H9 (cell line): ENCODE data around the gene SERPINB8. TPM values are rescaled to one million over a fixed set of nuclear protein-coding genes. Genes with fewer than 3 reads are reported as not detected.
A peak's percentile ranks its signal among the peaks of the same experiment; 100 is the strongest.

Experiments
- DNase-seq: peaks from one replicate; pipeline ENCODE4 v3.0.0-alpha.2; 2017
- H2AFZ ChIP-seq: one replicate; pipeline ENCODE4 v1.6.1; 2013; ENCODE audit warnings: mild to moderate bottlenecking, low read length, control low read depth, moderate library complexity
- H2AK5ac ChIP-seq: 2 replicates; pipeline ENCODE4 v1.6.1; 2013; ENCODE audit warnings: low read length, control low read depth, mixed read lengths; ENCODE audit not compliant: insufficient read length
- H2BK120ac ChIP-seq: one replicate; pipeline ENCODE4 v1.6.1; 2013; ENCODE audit warnings: low read depth, mild to moderate bottlenecking, low read length, control low read depth, inconsistent platforms; ENCODE audit not compliant: poor library complexity, severe bottlenecking
- H2BK12ac ChIP-seq: 2 replicates; pipeline ENCODE4 v1.6.1; 2013; ENCODE audit warnings: low read length, control low read depth, mixed read lengths, low read depth; ENCODE audit not compliant: insufficient read length
- H2BK15ac ChIP-seq: 2 replicates; pipeline ENCODE4 v1.6.1; 2013; ENCODE audit warnings: low read depth, low read length, control low read depth
- H2BK20ac ChIP-seq: one replicate; pipeline ENCODE4 v1.6.1; 2013; ENCODE audit warnings: low read depth, mild to moderate bottlenecking, low read length, control low read depth, inconsistent platforms; ENCODE audit not compliant: poor library complexity, severe bottlenecking
- H2BK5ac ChIP-seq: 2 replicates; pipeline ENCODE4 v1.6.1; 2013; ENCODE audit warnings: low read length, control low read depth, mixed read lengths; ENCODE audit not compliant: insufficient read length
- H3K14ac ChIP-seq: 2 replicates; pipeline ENCODE4 v1.6.1; 2013; ENCODE audit warnings: low read length, control low read depth; ENCODE audit not compliant: insufficient read depth
- H3K18ac ChIP-seq: 2 replicates; pipeline ENCODE4 v1.6.1; 2013; ENCODE audit warnings: low read depth, mild to moderate bottlenecking, mixed read lengths, low read length, control low read depth; ENCODE audit not compliant: insufficient read length
- H3K23ac ChIP-seq: 2 replicates; pipeline ENCODE4 v1.6.1; 2013; ENCODE audit warnings: low read length, control low read depth, mixed read lengths, low read depth; ENCODE audit not compliant: insufficient read length
- H3K23me2 ChIP-seq: 2 replicates; pipeline ENCODE4 v1.6.1; 2013; ENCODE audit warnings: low read depth, mild to moderate bottlenecking, mixed read lengths, low read length, control low read depth; ENCODE audit not compliant: insufficient read length, poor library complexity, severe bottlenecking
- H3K27ac ChIP-seq: 2 replicates; pipeline ENCODE4 v1.5.1; 2013; ENCODE audit warnings: low read length, control low read depth, mixed read lengths, low read depth; ENCODE audit not compliant: insufficient read length
- H3K27me3 ChIP-seq: 2 replicates; pipeline ENCODE4 v1.6.1; 2013; ENCODE audit warnings: low read length, control low read depth, inconsistent platforms; ENCODE audit not compliant: insufficient read depth
- H3K4ac ChIP-seq: 2 replicates; pipeline ENCODE4 v1.6.1; 2013; ENCODE audit warnings: low read depth, mild to moderate bottlenecking, control low read depth, inconsistent platforms, low read length, moderate library complexity
- H3K4me1 ChIP-seq: 2 replicates; pipeline ENCODE4 v1.6.1; 2013; ENCODE audit warnings: low read length, control low read depth, inconsistent platforms; ENCODE audit not compliant: insufficient read depth
- H3K4me2 ChIP-seq: 2 replicates; pipeline ENCODE4 v1.6.1; 2013; ENCODE audit warnings: low read length, control low read depth, mixed read lengths; ENCODE audit not compliant: insufficient read length, insufficient read depth
- H3K56ac ChIP-seq: 2 replicates; pipeline ENCODE4 v1.6.1; 2013; ENCODE audit warnings: low read depth, mild to moderate bottlenecking, mixed read lengths, low read length, control low read depth; ENCODE audit not compliant: insufficient read length
- H3K79me1 ChIP-seq: 2 replicates; pipeline ENCODE4 v1.6.1; 2013; ENCODE audit warnings: low read depth, mild to moderate bottlenecking, moderate library complexity, low read length, control low read depth, inconsistent platforms; ENCODE audit not compliant: insufficient read depth, poor library complexity, severe bottlenecking
- H3K79me2 ChIP-seq: 2 replicates; pipeline ENCODE4 v1.6.1; 2013; ENCODE audit warnings: low read length, control low read depth, inconsistent platforms; ENCODE audit not compliant: insufficient read depth
- H3K9ac ChIP-seq: 2 replicates; pipeline ENCODE4 v1.6.1; 2013; ENCODE audit warnings: low read length, control low read depth, mixed read lengths; ENCODE audit not compliant: insufficient read length; ENCODE audit errors: extremely low read depth
- H3K9me3 ChIP-seq: one replicate; pipeline ENCODE4 v1.6.1; 2013; ENCODE audit warnings: low read depth, low read length, inconsistent platforms; ENCODE audit not compliant: control insufficient read depth
- H3T11ph ChIP-seq: one replicate; pipeline ENCODE4 v1.6.1; 2013; ENCODE audit warnings: mild to moderate bottlenecking, low read length, control low read depth, inconsistent platforms
- H4K20me1 ChIP-seq: one replicate; pipeline ENCODE4 v1.6.1; 2013; ENCODE audit not compliant: control insufficient read depth, insufficient read length, insufficient read depth
- H4K5ac ChIP-seq: 2 replicates; pipeline ENCODE4 v1.6.1; 2013; ENCODE audit warnings: low read depth, mild to moderate bottlenecking, mixed read lengths, low read length, control low read depth; ENCODE audit not compliant: insufficient read length
- H4K8ac ChIP-seq: replicated peaks from 2 replicates; pipeline ENCODE4 v1.6.1; 2013; ENCODE audit warnings: low read length, control low read depth, mixed read lengths, low read depth; ENCODE audit not compliant: insufficient read length
- H4K91ac ChIP-seq: 2 replicates; pipeline ENCODE4 v1.6.1; 2013; ENCODE audit warnings: low read depth, mild to moderate bottlenecking, moderate library complexity, mixed read lengths, low read length, control low read depth; ENCODE audit not compliant: insufficient read length
- H3K27ac Mint-ChIP-seq, 3 experiments: 2 replicates in 2 of 3; 3 replicates in 1 of 3; pipeline ENCODE4 v1.8.0; 2020 to 2021; ENCODE audit warnings: mixed read lengths in 3 of 3, mild to moderate bottlenecking in 1 of 3, moderate library complexity in 1 of 3
- H3K27me3 Mint-ChIP-seq: 2 replicates; pipeline ENCODE4 v1.8.0; 2021; ENCODE audit warnings: low read depth, mild to moderate bottlenecking, moderate library complexity, mixed read lengths
- H3K36me3 Mint-ChIP-seq, 3 experiments: 2 replicates in 2 of 3; 3 replicates in 1 of 3; pipeline ENCODE4 v1.8.0; 2020 to 2021; ENCODE audit warnings: low read depth in 3 of 3, mixed read lengths in 3 of 3; ENCODE audit not compliant: insufficient read depth in 1 of 3
- H3K4me1 Mint-ChIP-seq, 2 experiments: 2 replicates each; pipeline ENCODE4 v1.8.0; 2020; ENCODE audit warnings: mixed read lengths in 2 of 2
- H3K4me3 Mint-ChIP-seq, 2 experiments: 2 replicates in 1 of 2; 3 replicates in 1 of 2; pipeline ENCODE4 v1.8.0; 2020 to 2021; ENCODE audit warnings: mild to moderate bottlenecking in 2 of 2, mixed read lengths in 2 of 2, moderate library complexity in 1 of 2
- H3K9me3 Mint-ChIP-seq, 2 experiments: 2 replicates in 1 of 2; 3 replicates in 1 of 2; pipeline ENCODE4 v1.8.0; 2020; ENCODE audit warnings: mild to moderate bottlenecking in 2 of 2, mixed read lengths in 2 of 2, moderate library complexity in 1 of 2
- WGBS: extraction: QIAGEN DNeasy Blood & Tissue Kit; methylation state at CpG from one replicate; pipeline ENCODE4 v1.1.7; 2013; ENCODE audit warnings: missing lambda C conversion rate, low lambda C conversion rate, mixed read lengths; ENCODE audit not compliant: insufficient read length; ENCODE audit errors: extremely low coverage; 5-methylcytosine and 5-hydroxymethylcytosine counted together
- total RNA-seq: library from RNA; stranded (reverse); gene quantifications from 2 replicates; pipeline ENCODE4 v1.2.1, GENCODE V29; 2021
- TF ChIP-seq, protein P1 (sequence below): fragments of 200-600 bp; sonication (generic); conservative IDR thresholded peaks from 3 replicates; pipeline ENCODE4 v1.8.0; 2021; ENCODE audit warnings: antibody characterized with exemption, mild to moderate bottlenecking

Gene SERPINB8
- total RNA-seq, 1 experiment from 2014 or later = 2.1 TPM

DNA sequence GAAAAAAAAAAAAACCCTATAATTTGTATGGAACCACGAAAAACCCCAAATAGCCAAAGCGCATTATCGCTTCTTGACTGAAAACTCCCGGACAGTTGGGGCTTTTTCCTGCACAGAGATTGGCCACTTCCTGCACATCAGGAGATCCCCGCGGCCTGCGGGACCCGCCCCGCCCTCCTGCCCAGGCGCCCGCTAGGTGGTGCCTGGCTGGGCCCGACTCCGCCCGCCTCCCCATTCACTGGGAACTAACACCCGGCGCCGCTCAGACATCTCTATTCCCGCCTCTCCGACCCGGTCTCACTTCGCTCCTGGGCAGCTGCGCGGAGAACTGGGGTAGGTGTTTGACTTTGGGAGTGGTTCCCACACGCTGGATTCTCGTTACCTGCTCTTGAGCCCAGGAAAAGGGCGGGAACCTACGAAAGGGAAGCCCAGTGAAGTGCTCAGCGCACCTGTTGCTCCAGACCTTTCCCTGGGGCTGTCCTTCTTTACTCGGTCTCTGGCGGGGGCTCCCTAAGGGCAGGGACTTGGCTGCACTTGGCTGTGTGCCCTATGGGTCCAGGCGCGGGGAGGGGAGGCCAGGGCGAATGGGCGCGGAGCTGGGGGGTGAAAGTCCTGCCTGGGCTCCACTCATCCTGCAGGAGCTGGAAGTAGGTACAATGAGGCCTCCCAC lies 20.7 kb upstream of the SERPINB8 start, which contains the start of gene HMSD:
HMSD (plus strand) TSS at position 234 of the 670 bp plus-strand sequence. CDS start 4,155 bp downstream, outside the sequence.
- H2BK5ac ChIP-seq = no peak within 1 kb of the TSS
- peak; percentile 91 for DNase-seq
- H2AFZ ChIP-seq = no peak within 1 kb of the TSS
- Mint-ChIP-seq H3K4me1 (peaks cover 6 to 14% of the 10 kb centered on the region in 2 experiments), H3K27me3 (peaks cover 33% of the 10 kb centered on the region), H3K27ac (peak within 1 kb of the TSS; percentile 40 to 79 (median 73); a peak in 3 of 7 replicates), H3K36me3 (peaks cover 0 to 2% (median 0%) of the 10 kb centered on the region in 3 experiments; a peak in 1 of 7 replicates), H3K4me3 (peak within 1 kb of the TSS; percentile 74 to 83), H3K9me3 (peaks cover 0 to 6% of the 10 kb centered on the region in 2 experiments; a peak in 2 of 5 replicates)
- H4K91ac ChIP-seq = no peak within 1 kb of the TSS
- H2BK12ac ChIP-seq = no peak within 1 kb of the TSS
- no peaks in the 10 kb centered on the region for H3K79me1 ChIP-seq
- H3K9me3 ChIP-seq = no peaks in the 10 kb centered on the region
- H3K18ac ChIP-seq = peak within 1 kb of the TSS; percentile 53
- H3K4me2 ChIP-seq = peak within 1 kb of the TSS; percentile 26
- H3K27ac ChIP-seq = no peak within 1 kb of the TSS
- no peak within 1 kb of the TSS for H2AK5ac ChIP-seq
- H3T11ph ChIP-seq = no peak within 1 kb of the TSS
- no peak within 1 kb of the TSS for H3K4ac ChIP-seq
- TF ChIP-seq, protein P1, sequence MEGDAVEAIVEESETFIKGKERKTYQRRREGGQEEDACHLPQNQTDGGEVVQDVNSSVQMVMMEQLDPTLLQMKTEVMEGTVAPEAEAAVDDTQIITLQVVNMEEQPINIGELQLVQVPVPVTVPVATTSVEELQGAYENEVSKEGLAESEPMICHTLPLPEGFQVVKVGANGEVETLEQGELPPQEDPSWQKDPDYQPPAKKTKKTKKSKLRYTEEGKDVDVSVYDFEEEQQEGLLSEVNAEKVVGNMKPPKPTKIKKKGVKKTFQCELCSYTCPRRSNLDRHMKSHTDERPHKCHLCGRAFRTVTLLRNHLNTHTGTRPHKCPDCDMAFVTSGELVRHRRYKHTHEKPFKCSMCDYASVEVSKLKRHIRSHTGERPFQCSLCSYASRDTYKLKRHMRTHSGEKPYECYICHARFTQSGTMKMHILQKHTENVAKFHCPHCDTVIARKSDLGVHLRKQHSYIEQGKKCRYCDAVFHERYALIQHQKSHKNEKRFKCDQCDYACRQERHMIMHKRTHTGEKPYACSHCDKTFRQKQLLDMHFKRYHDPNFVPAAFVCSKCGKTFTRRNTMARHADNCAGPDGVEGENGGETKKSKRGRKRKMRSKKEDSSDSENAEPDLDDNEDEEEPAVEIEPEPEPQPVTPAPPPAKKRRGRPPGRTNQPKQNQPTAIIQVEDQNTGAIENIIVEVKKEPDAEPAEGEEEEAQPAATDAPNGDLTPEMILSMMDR = peak; percentile 60
- no peak within 1 kb of the TSS for H3K56ac ChIP-seq
- no peaks in the 10 kb centered on the region for H3K4me1 ChIP-seq
- no peak within 1 kb of the TSS for H3K23ac ChIP-seq
- H3K23me2 ChIP-seq = peaks cover 2% of the 10 kb centered on the region
- H4K20me1 ChIP-seq = no peaks in the 10 kb centered on the region
- peak within 1 kb of the TSS; percentile 41 for H3K9ac ChIP-seq
- no peak within 1 kb of the TSS for H2BK20ac ChIP-seq
- peak within 1 kb of the TSS; percentile 81 for H3K14ac ChIP-seq
- no peak within 1 kb of the TSS for H4K5ac ChIP-seq
- no peaks in the 10 kb centered on the region for H3K27me3 ChIP-seq
- no peak within 1 kb of the TSS for H2BK15ac ChIP-seq
- no CpG with 5 or more reads among the region's 35 CpGs for WGBS
- no peaks in the 10 kb centered on the region for H3K79me2 ChIP-seq
- H2BK120ac ChIP-seq = no peak within 1 kb of the TSS
- H4K8ac ChIP-seq = no peak within 1 kb of the TSS
